LNCAP (cell line): ENCODE data around the gene DOCK2.

Source experiments
- CTCF ChIP-seq: fragments of 450-650 bp; IDR thresholded peaks from 2 replicates; pipeline ENCODE4 v1.5.1; 2017; ENCODE audit warnings: mild to moderate bottlenecking

Gene DOCK2

GRCh38 chr5:169842699-169843098 lies 205.6 kb downstream of the DOCK2 start:
- TF ChIP-seq CTCF, result no peak

GRCh38 chr5:169847519-169847918 lies 210.4 kb downstream of the DOCK2 start:
- TF ChIP-seq CTCF, result no peak

GRCh38 chr5:169848271-169848670 lies 211.2 kb downstream of the DOCK2 start:
- TF ChIP-seq CTCF, result no peak

- no peak for TF ChIP-seq CTCF
Measured at GRCh38 chr5:169848792-169849191, 211.7 kb downstream of the DOCK2 start.

- TF ChIP-seq CTCF, result peak; percentile 25; the same call in 1 of the 2 replicates
Measured at GRCh38 chr5:169850409-169850808, 213.3 kb downstream of the DOCK2 start.

- TF ChIP-seq CTCF, result no peak
Measured at GRCh38 chr5:169851321-169851850, 214.3 kb downstream of the DOCK2 start.

GRCh38 chr5:169856571-169856970 lies 219.5 kb downstream of the DOCK2 start:
- no peak for TF ChIP-seq CTCF

GRCh38 chr5:169860585-169860984 lies 223.5 kb downstream of the DOCK2 start:
- TF ChIP-seq CTCF, result no peak
